Dedifferentiated amniotic fluid mesenchymal stem cell (primary cell): ENCODE data around the gene TOLLIP.

ENCODE experiments used
- DNase-seq: peaks from one replicate; pipeline ENCODE4 v3.0.0-alpha.2; 2016; ENCODE audit errors: extremely low spot score

TOLLIP gene

GRCh38 chr11:1232021-1232882 lies 77.2 kb downstream of the TOLLIP start:
- DNase-seq = no peak

GRCh38 chr11:1231396-1232020 lies 77.9 kb downstream of the TOLLIP start:
- no peak for DNase-seq

DNA sequence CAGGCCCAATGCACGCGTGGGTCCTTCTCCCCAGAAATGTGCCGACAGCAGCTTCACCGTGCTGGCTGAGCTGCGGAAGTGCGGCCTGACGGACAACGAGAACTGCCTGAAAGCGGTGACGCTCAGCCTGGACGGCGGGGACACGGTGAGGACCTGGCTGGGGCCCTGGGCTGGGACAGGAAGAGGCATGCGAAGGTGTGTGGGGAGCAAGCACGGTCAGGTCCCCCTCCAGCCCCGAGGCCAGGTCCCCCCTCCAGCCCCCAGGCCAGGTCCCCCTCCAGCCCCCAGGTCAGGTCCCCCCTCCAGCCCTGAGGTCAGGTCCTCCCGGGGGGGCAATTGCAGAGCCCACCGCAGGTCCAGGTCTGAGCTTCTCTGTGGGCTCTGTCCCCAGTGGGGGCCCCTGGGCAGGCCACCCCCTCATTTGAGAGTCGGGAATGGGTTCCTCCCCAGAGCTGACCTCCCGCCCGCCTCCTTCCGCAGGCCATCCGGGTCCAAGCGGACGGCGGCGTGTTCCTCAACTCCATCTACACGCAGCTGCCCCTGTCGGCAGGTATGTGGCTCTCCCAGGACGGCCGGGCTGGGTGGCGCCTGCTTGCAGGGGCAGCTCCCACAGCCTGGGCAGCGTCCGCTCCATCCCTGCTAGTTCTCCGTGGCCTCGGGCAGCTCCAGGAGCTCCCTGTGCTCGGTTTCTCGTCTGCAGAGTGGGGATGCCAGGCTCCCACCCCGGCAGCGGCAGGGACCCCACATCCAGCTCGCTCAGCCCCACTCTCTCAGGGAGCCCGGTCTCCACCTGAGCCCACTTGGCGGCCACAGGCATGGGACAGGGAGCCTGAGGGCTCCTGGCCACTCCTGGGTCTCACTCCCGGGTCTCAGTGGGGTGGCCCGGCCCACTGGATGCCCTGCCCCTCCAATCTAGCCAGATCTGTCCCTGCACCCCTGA lies 78.7 kb downstream of the TOLLIP start:
- DNase-seq = no peak

DNA sequence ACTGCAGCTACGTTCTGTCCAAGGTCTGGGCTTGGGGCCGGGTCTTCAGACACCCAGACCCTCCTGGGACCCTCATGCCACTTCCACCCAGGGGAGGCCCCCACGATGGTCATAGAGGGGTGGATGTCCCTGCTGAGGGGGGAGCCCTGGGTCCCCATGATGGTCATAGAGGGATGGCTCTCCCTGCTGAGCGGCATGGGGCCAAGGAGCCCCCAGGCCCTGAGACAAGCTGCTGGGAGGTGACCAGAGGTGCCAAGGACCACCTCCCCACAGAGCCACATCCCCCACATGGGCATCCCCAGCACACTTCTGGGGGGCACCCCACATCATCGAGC lies 79.3 kb downstream of the TOLLIP start:
- DNase-seq = no peak

- DNase-seq = no peak
Measured at GRCh38 chr11:1229471-1230120, 79.8 kb downstream of the TOLLIP start.

- DNase-seq = no peak
Measured at GRCh38 chr11:1228921-1229451, 80.4 kb downstream of the TOLLIP start.

DNA sequence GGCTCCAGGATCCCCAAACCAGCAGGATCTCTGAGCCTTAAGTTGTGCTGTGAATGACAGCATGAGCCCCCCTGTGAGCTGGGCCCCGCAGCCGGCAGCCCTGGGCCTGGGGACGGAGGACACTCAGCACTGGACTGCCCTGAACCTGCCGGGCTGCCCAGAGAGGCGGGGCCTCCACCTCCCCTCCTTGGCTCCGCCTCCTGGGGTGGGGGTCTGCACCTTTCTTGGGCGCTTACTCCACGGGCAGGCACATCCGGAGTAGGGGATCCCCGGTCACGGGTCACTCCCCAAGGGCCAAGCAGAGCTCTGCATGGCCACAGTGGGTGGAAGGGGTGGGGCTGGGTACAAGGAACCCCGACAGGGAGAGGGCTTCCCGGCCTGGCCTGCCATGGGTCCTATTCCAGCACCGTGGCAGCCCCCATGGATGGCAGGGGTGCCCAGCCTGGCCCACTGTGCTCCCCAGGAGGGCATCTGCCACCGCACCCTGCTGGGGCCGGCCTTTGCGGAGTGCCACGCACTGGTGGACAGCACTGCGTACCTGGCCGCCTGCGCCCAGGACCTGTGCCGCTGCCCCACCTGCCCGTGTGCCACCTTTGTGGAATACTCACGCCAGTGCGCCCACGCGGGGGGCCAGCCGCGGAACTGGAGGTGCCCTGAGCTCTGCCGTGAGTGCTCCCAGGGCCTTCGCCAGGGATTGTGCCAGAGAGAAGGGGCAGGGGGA lies 81.2 kb downstream of the TOLLIP start:
- no peak for DNase-seq

GRCh38 chr11:1227551-1228100 lies 81.8 kb downstream of the TOLLIP start:
- DNase-seq = no peak

- no peak for DNase-seq
Measured at GRCh38 chr11:1226986-1227550, 82.4 kb downstream of the TOLLIP start.

DNA sequence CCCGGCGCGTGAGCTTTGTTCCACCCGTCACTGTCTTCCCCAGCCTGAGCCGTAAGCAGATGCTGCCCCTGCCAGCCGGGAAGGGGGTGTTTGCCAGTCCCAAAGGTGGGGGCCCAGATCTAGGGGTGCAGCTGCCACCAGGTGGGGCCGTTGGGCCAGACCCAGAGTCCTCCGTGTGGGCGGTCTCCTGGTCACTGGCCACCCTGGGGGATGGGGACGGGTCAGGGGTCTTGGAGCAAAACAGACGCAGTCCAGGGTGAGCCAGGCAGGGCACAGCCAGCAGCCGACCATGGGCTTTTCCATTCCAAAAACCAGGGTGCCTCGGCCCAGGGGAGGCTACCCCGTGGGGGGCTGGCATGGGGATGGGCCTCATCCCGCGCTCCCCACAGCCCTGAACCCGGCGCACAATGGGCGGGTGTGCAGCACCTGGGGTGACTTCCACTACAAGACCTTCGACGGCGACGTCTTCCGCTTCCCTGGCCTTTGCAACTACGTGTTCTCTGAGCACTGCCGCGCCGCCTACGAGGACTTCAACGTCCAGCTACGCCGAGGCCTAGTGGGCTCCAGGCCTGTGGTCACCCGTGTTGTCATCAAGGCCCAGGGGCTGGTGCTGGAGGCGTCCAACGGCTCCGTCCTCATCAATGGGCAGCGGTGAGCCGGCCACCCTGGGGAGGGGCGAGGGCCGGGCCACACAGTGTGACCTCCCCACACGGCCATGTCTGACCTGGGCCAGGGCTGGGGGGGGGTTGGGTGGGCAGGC lies 83.0 kb downstream of the TOLLIP start:
- DNase-seq = no peak

DNA sequence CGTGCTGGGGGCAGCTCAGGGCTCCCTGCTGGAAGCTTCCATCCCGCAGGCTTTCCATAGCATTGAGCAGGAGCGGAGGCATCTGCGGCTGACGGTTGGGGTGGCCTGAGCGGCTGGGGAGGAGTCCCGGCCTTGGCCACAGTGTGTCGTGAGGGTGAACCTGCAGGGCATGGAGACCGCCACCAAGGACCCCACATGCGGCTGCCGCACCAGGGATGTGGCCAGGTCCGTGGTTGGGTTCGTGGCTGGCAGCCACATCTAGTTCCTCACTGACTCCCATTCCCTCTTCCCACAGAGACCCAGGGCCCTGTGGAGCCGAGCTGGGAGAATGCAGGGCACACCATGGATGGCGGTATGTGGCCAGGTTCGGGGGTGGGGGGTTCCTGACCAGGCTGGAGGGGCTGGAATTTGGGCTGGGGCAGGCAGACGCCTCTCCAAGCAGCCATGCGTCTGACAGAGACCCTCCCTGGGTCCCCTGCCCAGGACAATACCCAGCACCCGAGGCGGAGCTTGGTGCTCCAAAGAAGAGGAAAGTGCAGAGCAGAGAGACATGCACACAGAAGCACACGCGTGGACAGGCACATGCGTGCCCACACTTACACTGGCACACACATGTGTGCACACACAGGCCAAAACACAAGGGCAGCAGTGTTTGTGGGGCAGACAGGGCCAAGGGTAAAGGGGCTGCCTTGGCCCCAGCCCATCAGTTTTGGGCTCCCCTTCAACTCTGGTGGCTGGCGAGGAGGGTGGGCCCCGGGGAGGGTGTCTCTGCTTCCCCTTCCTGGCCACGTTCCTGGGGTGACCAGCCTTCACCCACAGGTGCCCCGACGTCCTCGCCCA lies 83.8 kb downstream of the TOLLIP start:
- DNase-seq = no peak

DNA sequence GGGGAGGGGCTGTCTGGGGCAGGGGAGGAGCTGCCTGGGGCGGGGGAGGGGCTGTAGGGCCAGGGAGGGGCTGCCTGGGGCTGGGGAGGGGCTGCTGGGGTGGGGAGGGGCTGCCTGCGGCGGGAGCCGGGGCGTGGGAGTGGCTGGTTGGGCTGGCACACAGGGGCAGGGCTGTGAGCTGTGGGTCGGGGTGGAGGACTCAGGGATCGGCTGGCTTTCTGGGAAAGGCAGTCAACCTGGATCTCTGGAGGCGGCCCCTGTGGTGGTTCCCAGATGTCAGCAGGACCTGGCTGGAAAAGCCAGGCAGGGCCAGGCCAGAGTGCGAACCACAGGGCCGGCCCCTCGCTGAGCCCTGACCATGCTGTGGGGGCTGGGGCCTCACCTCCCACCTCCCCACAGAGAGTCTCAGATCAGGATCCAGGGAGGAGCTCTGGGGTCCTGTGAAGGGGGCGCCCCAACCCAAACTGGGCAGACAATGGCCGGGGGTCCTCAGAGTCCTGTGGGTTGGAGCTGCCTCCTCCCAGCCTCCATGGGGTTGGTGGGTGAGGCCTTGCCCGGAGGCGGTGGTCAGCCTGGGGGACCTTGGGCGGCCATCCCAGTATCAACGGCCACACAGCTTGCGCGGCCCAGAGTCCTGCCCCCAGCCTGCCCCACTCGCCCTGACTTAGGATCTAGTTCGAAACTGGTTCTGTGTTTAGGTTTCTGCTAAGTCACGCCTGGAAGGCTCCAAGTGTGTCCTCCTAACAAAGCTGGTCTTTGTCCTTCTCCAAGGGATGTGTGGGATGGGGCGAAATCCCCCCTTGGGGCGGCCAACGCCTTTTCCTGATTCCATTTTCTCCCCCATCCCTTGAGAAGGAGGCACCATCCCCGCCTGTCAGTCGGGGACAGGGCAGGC lies 84.7 kb downstream of the TOLLIP start:
- no peak for DNase-seq
